K562 (cell line): ENCODE data around the gene EFNA2. TPM values are rescaled to one million over a fixed set of nuclear protein-coding genes. Genes with fewer than 3 reads are reported as not detected.

Experiments
- ATAC-seq: fragments of 200-7000 bp; cut with Tn5 transposase; 3 replicates; pipeline ENCODE4 v1.9.1; 2020; ENCODE audit warnings: moderate library complexity
- Bru-seq: library from RNA; stranded (reverse); fragments of 400-500 nt; gene quantifications from one replicate; lab custom pipeline; 2021; lab: Mats Ljungman, UMichigan
- BruChase-seq, 2 experiments: library from RNA; stranded (reverse); fragments of 400-500 nt; gene quantifications; one replicate each; lab custom pipeline; 2021; lab: Mats Ljungman, UMichigan
- BruUV-seq: library from RNA; stranded (reverse); fragments of 400-500 nt; replicated peaks from 2 replicates; lab custom pipeline; 2021; lab: Mats Ljungman, UMichigan
- CTCF ChIA-PET: fragments of 300-600 bp; formaldehyde crosslinking; extraction: SDS; loops from one replicate; lab custom pipeline; 2021; ENCODE audit warnings: low intra/inter-chr PET ratio; lab: Yijun Ruan, JAX
- POLR2A ChIA-PET: fragments of 300-600, 350-650 bp; sonication (Branson Sonifier 250); formaldehyde crosslinking; extraction: SDS; loops from one replicate; lab custom pipeline; 2021; ENCODE audit warnings: antibody characterized with exemption, inconsistent platforms; lab: Yijun Ruan, JAX
- DNase-seq, 4 experiments: peaks; one replicate each; pipeline versions ENCODE4 v3.0.0 to v3.0.0-alpha.2; 2011 to 2018; ENCODE audit warnings: low spot score in 3 of 4, mixed read lengths in 3 of 4; ENCODE audit errors: extremely low read depth in 1 of 4
- FAIRE-seq: peaks from 2 replicates; lab custom pipeline; 2011; peaks lifted over from hg19 to GRCh38; lab: Jason Lieb, UNC
- H2AFZ ChIP-seq: 2 replicates; pipeline ENCODE4 v1.6.0; 2011; ENCODE audit warnings: low read depth, low read length, control low read depth, inconsistent platforms
- H3K27ac ChIP-seq: fragments of 200-600 bp; 3 replicates; pipeline ENCODE4 v1.8.0; 2011; ENCODE audit warnings: low read depth, mild to moderate bottlenecking, control low read depth, inconsistent platforms, low read length, moderate library complexity, mixed read lengths; ENCODE audit errors: extremely low read depth
- H3K27me3 ChIP-seq, 2 experiments: fragments of 300-600 bp in 1 of 2; 2 replicates in 1 of 2; 3 replicates in 1 of 2; pipeline versions ENCODE4 v1.6.0 to v1.8.0; 2011; ENCODE audit warnings: inconsistent platforms in 2 of 2, low read length in 2 of 2, mild to moderate bottlenecking in 1 of 2, mixed read lengths in 1 of 2, moderate library complexity in 1 of 2; ENCODE audit not compliant: control insufficient read depth in 2 of 2, insufficient read depth in 2 of 2
- H3K36me3 ChIP-seq: fragments of 300-600 bp; 3 replicates; pipeline ENCODE4 v1.8.0; 2011; ENCODE audit warnings: mild to moderate bottlenecking, low read length, inconsistent platforms; ENCODE audit not compliant: control insufficient read depth, insufficient read depth
- H3K4me1 ChIP-seq, 2 experiments: fragments of 200-600 bp in 1 of 2; replicated peaks in 1 of 2; 2 replicates in 1 of 2; 3 replicates in 1 of 2; pipeline versions ENCODE4 v1.5.1 to v1.8.0; 2011; ENCODE audit warnings: inconsistent platforms in 2 of 2, low read length in 2 of 2, mild to moderate bottlenecking in 1 of 2, mixed read lengths in 1 of 2, moderate library complexity in 1 of 2; ENCODE audit not compliant: control insufficient read depth in 2 of 2, insufficient read depth in 2 of 2
- H3K4me2 ChIP-seq: 2 replicates; pipeline ENCODE4 v1.6.1; 2011; ENCODE audit warnings: low read length, control low read depth, inconsistent platforms, mixed read lengths; ENCODE audit not compliant: insufficient read depth
- H3K4me3 ChIP-seq: fragments of 200-600 bp; sonication (generic), shearing (Covaris generic); 2 replicates; pipeline ENCODE4 v1.5.1; 2016; ENCODE audit warnings: control low read depth, inconsistent platforms
- H3K79me2 ChIP-seq: fragments of 200-600 bp; 3 replicates; pipeline ENCODE4 v1.8.0; 2011; ENCODE audit warnings: low read length, inconsistent platforms; ENCODE audit not compliant: control insufficient read depth, insufficient read depth
- H3K9ac ChIP-seq, 2 experiments: 2 replicates each; pipeline versions ENCODE4 v1.6.0 to v1.6.1; 2011; ENCODE audit warnings: low read depth in 2 of 2, low read length in 2 of 2, control low read depth in 1 of 2, inconsistent platforms in 1 of 2, mild to moderate bottlenecking in 1 of 2, mixed read lengths in 1 of 2; ENCODE audit not compliant: insufficient read depth in 1 of 2
- H3K9me1 ChIP-seq: one replicate; pipeline ENCODE4 v1.6.0; 2011; ENCODE audit warnings: inconsistent platforms, mild to moderate bottlenecking, low read length, moderate library complexity; ENCODE audit not compliant: control insufficient read depth, insufficient read depth
- H3K9me3 ChIP-seq: replicated peaks from 2 replicates; pipeline ENCODE4 v1.5.1; 2011; ENCODE audit warnings: low read depth, low read length, inconsistent platforms; ENCODE audit not compliant: control insufficient read depth, insufficient read depth
- H4K20me1 ChIP-seq: replicated peaks from 2 replicates; pipeline ENCODE4 v1.6.1; 2011; ENCODE audit warnings: low read length, inconsistent platforms, mixed read lengths; ENCODE audit not compliant: control insufficient read depth, insufficient read depth
- ELK1 ChIP-seq: sonication (generic); formaldehyde crosslinking; IDR thresholded peaks from 2 replicates; pipeline ENCODE4 v1.8.1; 2022; ENCODE audit warnings: missing genetic modification reagents
- UBTF ChIP-seq, 2 experiments: IDR thresholded peaks; 2 replicates each; pipeline ENCODE4 v1.6.1; 2012; ENCODE audit warnings: improper control_type of control experiment in 2 of 2, low read depth in 2 of 2, low read length in 2 of 2, borderline replicate concordance in 1 of 2
- ZMIZ1 ChIP-seq, 2 experiments: fragments of 150-350 bp in 1 of 2; IDR thresholded peaks; 2 replicates each; pipeline ENCODE4 v1.6.1; 2012 to 2016; ENCODE audit warnings: low read depth in 2 of 2, low read length in 2 of 2, mild to moderate bottlenecking in 1 of 2, moderate library complexity in 1 of 2
- ZNF121 ChIP-seq: sonication (generic); formaldehyde crosslinking; conservative IDR thresholded peaks from 2 replicates; pipeline ENCODE4 v1.8.0; 2022; ENCODE audit warnings: missing genetic modification reagents
- WGBS: fragments of 100-300 bp; shearing (Covaris generic); methylation state at CpG from one replicate; pipeline ENCODE4 v1.1.6; 2016; ENCODE audit warnings: low coverage, mixed read lengths; ENCODE audit not compliant: insufficient coverage; ENCODE audit errors: missing lambda C conversion rate; 5-methylcytosine and 5-hydroxymethylcytosine counted together
- in situ Hi-C: fragments of 300-500 bp; cut with MboI; formaldehyde crosslinking; loops from 4 replicates; pipeline ENCODE4 v1.15.0; 2018; ENCODE audit warnings: inconsistent platforms, mixed read lengths
- intact Hi-C: fragments of 100-400 bp; cut with micrococcal nuclease; formaldehyde crosslinking; loops from 2 replicates; pipeline ENCODE4 v1.14.2; 2022
- long read RNA-seq, 3 experiments: library from polyadenylated mRNA in 2 of 3; library from RNA in 1 of 3; unstranded in 2 of 3; stranded (forward) in 1 of 3; transcript quantifications; one replicate each; pipeline ENCODE4 v2.0.0, GENCODE V29; 2019 to 2022
- polyA minus RNA-seq, 3 experiments: library from RNA; depleted of rRNA, polyadenylated mRNA; stranded (reverse); fragments of >200 nt; gene quantifications; 2 replicates each; pipeline ENCODE4 v1.2.3, GENCODE V29; 2011
- polyA plus RNA-seq, 8 experiments: library from polyadenylated mRNA; depleted of rRNA in 4 of 8; stranded (reverse) in 5 of 8; unstranded in 3 of 8; fragments of >200 nt; fragmentation: Nextera tagmentation in 2 of 8; fragmentation: Illumina TruSeq in 1 of 8; extraction: Ambion mirVana in 2 of 8; extraction: Trizol in 1 of 8; gene quantifications; 2 replicates each; pipeline versions ENCODE4 v1.2.1 to v1.2.3, GENCODE V29; 2011 to 2014; ENCODE audit warnings: inconsistent platforms in 1 of 8, missing spikeins in 1 of 8
- total RNA-seq, 7 experiments: library from RNA; depleted of rRNA in 6 of 7; stranded (reverse); fragments of >200 nt in 6 of 7; fragmentation: Illumina TruSeq in 2 of 7; extraction: Trizol in 2 of 7; gene quantifications; 2 replicates each; pipeline versions ENCODE4 v1.2.1 to v1.2.3, GENCODE V29; 2011 to 2021; ENCODE audit warnings: low replicate concordance in 1 of 7
- TF ChIP-seq, protein P1 (sequence below): fragments of 450-650 bp; IDR thresholded peaks from 2 replicates; pipeline ENCODE4 v1.7.0; 2016; ENCODE audit warnings: borderline replicate concordance

EFNA2 gene
- total RNA-seq (2011; cell fraction: chromatin; rRNA removed; ENCODE audit: low replicate concordance), result not detected in 2 replicates
- total RNA-seq (2011; cell fraction: nucleolus; rRNA removed), result not detected in 2 replicates
- total RNA-seq (2011; cell fraction: nucleoplasm; rRNA removed), result not detected in 2 replicates
- 0.16 TPM in 1 of 2 replicates, not detected in the other for total RNA-seq (2014; rRNA removed)
- not detected in 2 replicates for total RNA-seq (2014; rRNA removed; fragmentation: Illumina TruSeq; extraction: Trizol)
- total RNA-seq (2015; rRNA removed; fragmentation: Illumina TruSeq; extraction: Trizol), result not detected in 2 replicates
- 0.38 and 0.44 TPM in 2 replicates for total RNA-seq (2021)
- polyA plus RNA-seq (2011; rRNA removed), result 0.11 and 0.27 TPM in 2 replicates
- 0.34 and 0.88 TPM in 2 replicates for polyA plus RNA-seq (2011; cell fraction: cytosol; rRNA removed)
- polyA plus RNA-seq (2011; cell fraction: nucleus; rRNA removed), result 0.24 and 0.25 TPM in 2 replicates
- not detected in 2 replicates for polyA plus RNA-seq (2012)
- polyA plus RNA-seq (2014; fragmentation: Illumina TruSeq; extraction: Trizol), result not detected in 2 replicates
- polyA plus RNA-seq (2014; fragmentation: Nextera tagmentation; extraction: Ambion mirVana), result not detected
- polyA plus RNA-seq (2014; rRNA removed), result 0.12 and 0.15 TPM in 2 replicates
- polyA minus RNA-seq (2011; rRNA and poly(A)+ RNA removed), result not detected in 2 replicates
- not detected in 2 replicates for polyA minus RNA-seq (2011; cell fraction: cytosol; rRNA and poly(A)+ RNA removed)
- polyA minus RNA-seq (2011; cell fraction: nucleus; rRNA and poly(A)+ RNA removed), result not detected in 2 replicates
- Bru-seq, nascent RNA, result percentile 18 among the genes with signal in this experiment
- percentile 19 among the genes with signal in this experiment for BruChase-seq, experiment 1, labeled RNA remaining after a 2-hour chase
- percentile 22 among the genes with signal in this experiment for BruChase-seq, experiment 2, labeled RNA remaining after a 6-hour chase
- long read RNA-seq, experiment 1, result 0 reads
- long read RNA-seq, experiment 2, result 0 reads
- long read RNA-seq, experiment 3, result 0 reads

GRCh38 chr19:1285737-1286360 lies at the start of gene EFNA2:
Gene EFNA2 (plus strand): TSS chr19:1285873. CDS start chr19:1286169, 296 bp downstream.
- intact Hi-C loops, result no loop called here
- no peak for FAIRE-seq
- Histone ChIP-seq H3K9ac (peak within 1 kb of the TSS in 1 of 2 experiments; percentile 17; a peak in 2 of 4 replicates), H2AFZ (no peak within 1 kb of the TSS), H3K4me3 (no peak within 1 kb of the TSS), H3K4me1 (peaks cover 0 to 84% of the 10 kb centered on the region in 2 experiments; a peak in 2 of 5 replicates), H3K79me2 (no peaks in the 10 kb centered on the region), H3K9me3 (no peaks in the 10 kb centered on the region), H3K9me1 (no peaks in the 10 kb centered on the region), H3K27ac (no peak within 1 kb of the TSS), H3K4me2 (no peak within 1 kb of the TSS; the same call in 1 of the 2 replicates), H3K36me3 (peaks cover 1% of the 10 kb centered on the region; the same call in 1 of the 3 replicates), H4K20me1 (peaks cover 10% of the 10 kb centered on the region), H3K27me3 (peaks cover 26 to 54% of the 10 kb centered on the region in 2 experiments; a peak in 4 of 5 replicates)
- WGBS, result 3% methylated on average over 7 of the region's 113 CpGs
- CTCF ChIA-PET, result interaction anchor here (0.6 kb wide), 1 partner anchor 481 kb away, joined by 3 read pairs; no protein-coding TSS in a partner anchor
- POLR2A ChIA-PET, result interaction anchor here (1.4 to 1.5 kb wide), 2 partner anchors 10 to 17 kb away, joined by 5 to 6 read pairs; partner anchors contain the start of genes CIRBP and FAM174C
- in situ Hi-C loops, result no loop called here
- peak in 3 of 4 experiments; percentile 34 to 75 (median 70) for DNase-seq
- no peak for ATAC-seq
- BruUV-seq, result no TSS peak
- TF ChIP-seq ELK1 (CRISPR knock-in tag) (no peak), ZMIZ1 (IDR thresholded peaks at IDR 0.05; ENCODE audit: low read depth in 2 of 2, low read length in 2 of 2) (no peak), ZNF121 (CRISPR knock-in tag) (no peak), UBTF (IDR thresholded peaks at IDR 0.05; ENCODE audit: borderline replicate concordance in 1 of 2, low read depth in 2 of 2, low read length in 2 of 2) (0 out of 4 replicates have a peak, but pooled peaks of 1 of the 2 experiments have one; percentile 36)
- TF ChIP-seq, protein P1, sequence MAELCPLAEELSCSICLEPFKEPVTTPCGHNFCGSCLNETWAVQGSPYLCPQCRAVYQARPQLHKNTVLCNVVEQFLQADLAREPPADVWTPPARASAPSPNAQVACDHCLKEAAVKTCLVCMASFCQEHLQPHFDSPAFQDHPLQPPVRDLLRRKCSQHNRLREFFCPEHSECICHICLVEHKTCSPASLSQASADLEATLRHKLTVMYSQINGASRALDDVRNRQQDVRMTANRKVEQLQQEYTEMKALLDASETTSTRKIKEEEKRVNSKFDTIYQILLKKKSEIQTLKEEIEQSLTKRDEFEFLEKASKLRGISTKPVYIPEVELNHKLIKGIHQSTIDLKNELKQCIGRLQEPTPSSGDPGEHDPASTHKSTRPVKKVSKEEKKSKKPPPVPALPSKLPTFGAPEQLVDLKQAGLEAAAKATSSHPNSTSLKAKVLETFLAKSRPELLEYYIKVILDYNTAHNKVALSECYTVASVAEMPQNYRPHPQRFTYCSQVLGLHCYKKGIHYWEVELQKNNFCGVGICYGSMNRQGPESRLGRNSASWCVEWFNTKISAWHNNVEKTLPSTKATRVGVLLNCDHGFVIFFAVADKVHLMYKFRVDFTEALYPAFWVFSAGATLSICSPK, result no peak
